ENCODE data around the gene WDR12.
"Not testable (repeated sequence)": the region's sequence is repeated elsewhere in the genome, so short reads cannot be mapped to it uniquely, and the experiment has no call there.

WDR12 gene

GRCh38 chr2:202911512-202912341 is at the start of gene WDR12, which contains the start of gene CARF:
WDR12 (minus strand) TSS chr2:202911673; CDS start chr2:202911476, 197 bp downstream.
CARF (plus strand) TSS chr2:202912275; CDS start chr2:202941903, 29,628 bp downstream.
- DNase-seq (ENCODE audit: low spot score), result peak; percentile 89

DNA sequence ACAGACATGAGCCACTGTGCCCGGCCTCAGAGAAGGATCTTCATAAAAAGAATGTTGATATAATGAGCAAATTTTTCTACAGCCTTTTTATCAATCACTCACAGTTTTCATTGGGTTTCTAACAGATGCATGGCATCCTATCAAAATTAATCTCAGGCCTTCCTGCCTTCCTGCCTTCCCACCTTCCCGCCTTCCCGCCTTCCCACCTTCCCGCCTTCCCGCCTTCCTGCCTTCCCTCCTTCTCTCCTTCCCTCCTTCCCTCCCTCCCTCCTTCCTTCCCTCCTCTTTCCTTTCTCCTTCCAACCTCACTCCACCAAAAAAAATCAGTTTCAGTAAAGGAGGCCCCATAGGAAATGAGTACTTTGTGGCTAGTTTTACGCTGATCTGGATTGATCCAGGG is 49.1 kb upstream of the WDR12 start:
- DNase-seq (ENCODE audit: low spot score), result no peak

DNA sequence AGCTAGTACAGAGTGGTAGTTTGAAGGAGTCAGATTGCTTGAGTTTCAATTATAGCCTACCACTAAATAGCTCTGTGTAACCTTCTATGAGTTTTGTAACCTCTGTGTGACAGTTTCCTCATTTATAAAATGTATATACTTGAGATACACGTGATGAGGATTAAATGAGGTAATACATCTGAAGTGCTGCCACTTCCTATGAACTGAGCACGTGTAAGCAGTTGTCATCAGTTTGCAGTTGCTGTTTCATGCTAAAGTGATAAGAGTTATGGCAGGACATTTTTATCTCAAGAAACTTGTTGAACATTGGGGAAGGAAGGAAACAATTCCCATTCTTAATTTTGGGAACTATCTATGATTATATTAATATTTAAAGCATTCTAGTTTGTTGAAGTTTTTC is 39.1 kb upstream of the WDR12 start:
- DNase-seq (ENCODE audit: low spot score), result peak; percentile 37

DNA sequence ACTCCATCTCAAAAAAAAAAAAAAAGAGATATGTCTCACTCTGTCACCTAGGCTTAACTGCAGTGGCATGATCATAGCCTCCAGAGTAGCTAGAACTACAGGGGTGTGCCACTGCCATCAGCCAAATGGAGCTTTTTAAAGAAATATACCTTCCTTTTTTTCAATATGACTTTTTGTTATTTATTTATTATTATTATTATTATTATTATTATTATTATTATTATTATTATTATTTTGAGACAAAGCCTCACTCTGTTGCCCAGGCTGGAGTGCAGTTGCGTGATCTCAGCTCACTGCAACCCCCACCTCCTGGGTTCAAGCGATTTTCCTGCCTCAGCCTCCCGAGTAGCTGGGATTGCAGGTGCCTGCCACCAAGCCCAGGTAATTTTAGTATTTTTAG is 37.9 kb upstream of the WDR12 start:
- not testable (repeated sequence) for DNase-seq (ENCODE audit: low spot score)

DNA sequence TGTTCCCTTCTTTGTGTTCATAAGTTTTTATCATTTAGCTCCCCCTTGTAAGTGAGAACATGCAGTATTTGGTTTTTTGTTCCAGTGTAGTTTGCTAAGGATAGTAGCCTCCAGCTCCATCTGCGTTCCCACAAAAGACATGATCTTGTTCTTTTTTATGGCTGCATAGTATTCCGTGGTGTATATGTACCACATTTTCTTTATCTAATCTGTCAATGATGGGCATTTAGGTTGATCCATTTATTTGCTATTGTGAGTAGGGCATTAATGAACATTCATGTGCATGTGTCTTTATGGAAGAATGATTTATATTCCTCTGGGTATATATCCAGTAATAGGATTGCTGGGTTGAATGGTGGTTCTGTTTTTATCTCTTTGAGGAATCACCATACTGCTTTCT is 34.0 kb upstream of the WDR12 start:
- DNase-seq (ENCODE audit: low spot score), result no peak

DNA sequence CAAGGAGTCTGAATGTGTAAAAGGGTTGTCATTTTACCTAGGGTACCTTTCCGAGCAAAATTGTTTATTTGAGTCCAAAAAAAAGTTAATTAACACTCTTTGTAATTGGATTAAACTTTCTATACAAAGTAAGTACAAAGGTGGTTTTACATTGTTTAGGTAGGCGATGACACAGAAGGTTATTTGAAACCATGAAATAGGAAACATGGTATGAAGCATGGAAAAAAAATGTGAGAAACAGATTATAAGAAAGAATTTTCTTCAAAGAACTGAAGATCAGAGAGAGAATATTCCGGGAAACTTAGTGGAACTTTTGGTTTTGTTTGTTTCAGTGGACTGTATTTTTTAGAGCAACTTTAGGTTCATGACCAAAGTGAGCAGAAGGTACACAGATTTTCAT is 33.3 kb upstream of the WDR12 start:
- no peak for DNase-seq (ENCODE audit: low spot score)

GRCh38 chr2:202944408-202944807 is 32.9 kb upstream of the WDR12 start:
- no peak for DNase-seq (ENCODE audit: low spot score)

GRCh38 chr2:202941771-202942170 is 30.3 kb upstream of the WDR12 start:
- DNase-seq (ENCODE audit: low spot score), result no peak

GRCh38 chr2:202938960-202939359 is 27.5 kb upstream of the WDR12 start:
- no peak for DNase-seq (ENCODE audit: low spot score)

DNA sequence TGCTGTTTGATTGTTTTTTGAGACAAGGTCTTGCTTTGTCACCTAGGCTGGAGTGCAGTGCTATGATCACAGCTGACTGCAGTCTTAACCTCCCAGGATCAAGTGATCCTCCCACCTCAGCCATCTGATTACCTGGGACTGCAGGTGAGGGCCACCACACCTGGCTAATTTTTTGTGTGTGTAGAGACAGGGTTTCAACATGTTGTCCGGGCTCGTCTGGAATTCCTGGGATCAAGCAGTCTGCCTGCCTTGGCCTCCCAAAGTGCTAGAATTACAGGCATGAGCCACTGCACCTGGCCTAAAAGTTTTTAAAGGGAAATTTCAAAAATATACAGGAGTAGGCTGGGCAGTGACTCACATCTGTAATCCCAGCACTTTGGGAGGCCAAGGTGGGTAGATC is 23.0 kb upstream of the WDR12 start:
- no peak for DNase-seq (ENCODE audit: low spot score)

- DNase-seq (ENCODE audit: low spot score), result no peak
Observed at GRCh38 chr2:202933958-202934357, 22.5 kb upstream of the WDR12 start.

- DNase-seq (ENCODE audit: low spot score), result no peak
Observed at GRCh38 chr2:202933139-202933510, 21.7 kb upstream of the WDR12 start.

DNA sequence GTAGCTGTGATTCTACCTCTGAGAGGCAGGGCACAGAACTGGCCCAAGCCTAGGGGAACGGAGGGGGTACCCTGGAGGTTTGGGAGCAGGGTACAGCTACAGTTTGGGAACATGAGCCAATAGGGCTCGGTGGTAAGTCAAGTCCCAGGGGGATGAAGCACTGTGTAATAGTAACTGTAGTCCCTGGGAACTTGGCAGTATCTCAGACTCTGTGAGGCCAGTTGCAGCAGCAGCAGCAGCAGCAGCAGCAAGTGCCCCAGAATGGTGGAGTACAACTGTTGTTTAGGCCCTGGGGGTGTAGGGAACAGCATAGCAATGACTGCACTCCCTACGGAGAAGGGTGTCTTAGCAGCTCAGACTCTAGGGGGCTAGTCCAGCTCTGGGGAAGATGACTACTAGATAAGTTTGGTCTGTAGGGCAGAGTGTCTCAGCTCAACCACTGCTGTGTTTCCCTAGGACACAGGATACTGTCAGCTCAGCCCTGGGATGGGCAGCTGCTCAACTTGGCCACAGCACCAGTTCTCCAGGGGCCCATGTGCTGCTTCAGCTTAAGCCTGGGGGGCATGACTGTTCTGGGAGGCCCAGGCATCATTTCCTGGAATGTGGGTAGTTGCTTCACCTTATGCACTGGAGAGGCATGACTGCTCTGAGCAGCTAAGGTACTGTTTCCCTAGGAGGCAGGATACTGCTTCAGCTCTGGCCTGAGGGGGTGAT is 21.1 kb upstream of the WDR12 start:
- no peak for DNase-seq (ENCODE audit: low spot score)

DNA sequence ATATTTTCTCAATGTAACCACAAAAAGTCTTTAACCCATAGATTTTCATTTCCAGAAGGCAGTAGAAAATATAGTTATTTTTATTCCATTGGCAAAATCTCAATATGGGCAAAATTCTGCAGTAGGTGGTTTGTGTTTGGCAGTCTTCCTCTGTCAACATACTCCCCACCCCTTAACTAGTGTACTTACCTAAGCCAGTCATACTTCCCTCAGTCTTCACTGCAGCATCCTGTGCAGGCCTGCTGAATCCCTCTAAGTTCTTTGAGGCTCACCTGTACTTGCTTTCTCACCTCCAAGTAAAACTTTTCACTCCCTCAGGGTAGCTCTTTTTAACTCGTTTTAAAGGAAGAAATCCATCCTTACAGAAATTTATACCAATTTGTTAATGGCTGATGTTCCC is 7.4 kb upstream of the WDR12 start:
- DNase-seq (ENCODE audit: low spot score), result no peak

- not testable (repeated sequence) for DNase-seq (ENCODE audit: low spot score)
Observed at GRCh38 chr2:202912342-202913201, 1.1 kb upstream of the WDR12 start.

DNA sequence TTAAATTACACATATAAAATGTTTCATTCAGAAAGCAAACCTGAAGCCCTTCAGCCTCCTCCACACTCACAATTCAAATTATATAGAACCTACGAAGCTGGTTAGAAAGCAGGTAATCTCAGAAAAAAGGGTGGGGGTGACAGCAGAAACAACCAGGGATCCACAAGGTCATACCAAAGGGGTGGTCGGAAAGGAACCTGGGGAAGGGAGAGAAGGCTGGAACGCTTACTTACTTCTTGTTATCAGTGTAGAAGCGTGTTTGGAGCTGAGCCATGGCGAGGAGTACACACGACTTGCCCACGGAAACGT is 316 bp downstream of the WDR12 start:
- DNase-seq (ENCODE audit: low spot score), result peak; percentile 74

- peak; percentile 4 for DNase-seq (ENCODE audit: low spot score)
Observed at GRCh38 chr2:202910698-202911097, 775 bp downstream of the WDR12 start.

GRCh38 chr2:202910250-202910649 is 1.2 kb downstream of the WDR12 start:
- not testable (repeated sequence) for DNase-seq (ENCODE audit: low spot score)

DNA sequence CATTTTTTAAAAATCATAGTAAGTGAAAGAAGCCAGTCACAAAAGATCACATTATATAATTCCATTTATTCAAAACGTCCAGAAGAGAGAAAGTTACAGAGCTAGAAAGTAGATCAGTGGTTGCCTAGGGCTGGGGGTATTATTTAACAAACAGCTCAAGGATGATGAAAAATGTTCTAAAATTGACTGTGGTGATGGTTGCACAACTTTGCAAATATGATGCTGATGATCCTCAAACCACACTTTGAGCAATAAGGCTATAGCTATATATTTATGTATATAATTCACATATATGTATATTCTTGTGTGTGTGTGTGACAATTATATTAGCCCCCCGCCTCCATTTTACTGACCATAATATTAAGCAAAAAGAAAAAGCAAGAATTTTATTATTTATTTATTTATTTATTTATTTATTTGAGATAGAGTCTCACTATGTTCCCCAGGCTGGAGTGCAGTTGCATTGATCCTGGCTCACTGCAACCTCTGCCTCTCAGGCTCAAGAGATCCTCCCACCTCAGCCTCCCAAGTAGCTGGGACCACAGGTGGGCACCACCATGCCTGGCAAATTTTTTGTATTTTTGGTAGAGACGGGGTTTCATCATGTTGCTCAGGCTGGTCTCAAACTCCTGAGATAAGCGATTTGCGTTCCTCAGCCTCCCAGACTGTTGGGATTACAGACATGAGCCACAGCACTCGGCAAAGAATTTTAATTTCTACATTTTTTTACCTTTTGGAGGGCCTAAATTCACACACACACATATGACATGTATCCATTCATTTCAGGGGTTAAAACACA is 1.9 kb downstream of the WDR12 start:
- no peak for DNase-seq (ENCODE audit: low spot score)

DNA sequence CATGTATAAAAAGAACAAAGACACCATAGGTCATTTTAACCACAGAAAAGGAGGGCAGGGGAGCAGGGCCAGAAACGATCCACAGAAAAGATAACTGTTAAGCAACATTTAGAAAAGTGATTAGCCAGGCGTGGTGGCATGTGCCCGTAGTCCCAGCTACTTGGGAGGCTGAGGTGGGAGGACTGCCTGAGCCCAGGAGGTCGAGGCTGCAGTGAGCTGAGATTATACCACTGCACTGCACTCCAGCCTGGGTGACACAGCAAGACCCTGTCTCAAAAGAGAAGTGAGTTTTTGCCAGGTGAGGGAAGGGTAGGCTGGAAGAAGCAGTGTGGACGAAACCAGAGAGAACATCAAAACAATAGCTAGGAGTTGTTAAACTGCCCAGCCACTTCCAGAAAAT is 3.3 kb downstream of the WDR12 start:
- no peak for DNase-seq (ENCODE audit: low spot score)

DNA sequence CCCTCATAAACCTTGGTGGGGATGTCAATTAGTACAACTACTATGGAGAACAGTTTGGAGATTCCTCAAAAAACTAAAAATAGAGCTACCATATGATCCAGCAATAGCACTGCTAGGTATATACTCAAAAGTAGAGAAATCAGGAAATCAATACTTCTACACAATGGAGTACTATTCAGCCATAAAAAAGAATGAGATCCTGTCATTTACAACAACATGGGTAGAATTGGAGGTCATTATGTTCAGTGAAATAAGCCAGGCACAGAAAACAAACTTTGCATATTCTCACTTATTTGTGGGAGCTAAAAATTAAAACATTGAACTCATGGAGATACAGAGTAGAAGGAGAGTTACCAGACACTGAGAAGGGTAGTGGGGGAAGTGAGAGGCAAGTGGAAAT is 6.0 kb downstream of the WDR12 start:
- not testable (repeated sequence) for DNase-seq (ENCODE audit: low spot score)

DNA sequence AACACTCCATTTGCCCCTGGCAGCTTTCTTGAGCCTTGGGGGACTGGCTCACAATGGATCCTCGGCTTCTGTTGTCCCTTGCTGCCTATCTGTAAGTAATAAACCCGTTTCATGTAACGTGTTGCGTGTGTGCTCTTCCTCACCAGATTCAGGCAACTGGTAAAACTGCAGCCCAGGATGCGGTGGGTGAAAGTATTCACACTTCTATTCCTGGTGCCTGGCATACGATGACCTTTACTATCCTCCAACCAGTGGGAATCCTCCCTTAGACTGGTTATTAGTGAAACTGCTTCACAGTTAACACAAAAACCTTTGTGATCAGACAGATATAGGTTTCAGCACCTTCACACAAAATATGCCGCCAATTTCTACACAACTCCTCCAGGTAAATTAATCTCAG is 26.3 kb downstream of the WDR12 start:
- DNase-seq (ENCODE audit: low spot score), result no peak
